Spleen (tissue), 11 donors: ENCODE measurements around the gene OR2K2. TPM values are rescaled to one million over a fixed set of nuclear protein-coding genes. Genes with fewer than 3 reads are reported as not detected.

Experiments
- DNase-seq: peaks from one replicate; pipeline ENCODE4 v3.0.0-alpha.2; 2020
- H3K27ac ChIP-seq, 8 donors: fragments of 200-600 bp; sonication (generic) in 7 of 8; 1 replicate in 4 of 8; 2 replicates in 4 of 8; pipeline versions ENCODE4 v1.5.0 to v1.8.0; 2016 to 2021; ENCODE audit warnings: inconsistent platforms in 4 of 8, mild to moderate bottlenecking in 4 of 8, moderate library complexity in 1 of 8
- H3K27me3 ChIP-seq, 7 donors: fragments of 200-600 bp; sonication (generic) in 6 of 7; replicated peaks in 1 of 7; 1 replicate in 4 of 7; 2 replicates in 3 of 7; pipeline versions ENCODE4 v1.5.0 to v1.8.0; 2016 to 2021; ENCODE audit warnings: inconsistent platforms in 3 of 7, mild to moderate bottlenecking in 1 of 7
- H3K36me3 ChIP-seq, 6 donors: fragments of 200-600 bp; sonication (generic) in 5 of 6; 1 replicate in 4 of 6; 2 replicates in 2 of 6; pipeline versions ENCODE4 v1.5.0 to v1.8.0; 2016 to 2021; ENCODE audit warnings: inconsistent platforms in 2 of 6
- H3K4me1 ChIP-seq, 6 donors: fragments of 200-600 bp; sonication (generic) in 5 of 6; 1 replicate in 3 of 6; 2 replicates in 3 of 6; pipeline versions ENCODE4 v1.5.0 to v1.8.0; 2016 to 2021; ENCODE audit warnings: inconsistent platforms in 3 of 6
- H3K4me3 ChIP-seq, 8 donors: fragments of 200-600 bp; sonication (generic) in 7 of 8; 1 replicate in 4 of 8; 2 replicates in 4 of 8; pipeline versions ENCODE4 v1.5.0 to v1.8.0; 2016 to 2021; ENCODE audit warnings: inconsistent platforms in 4 of 8, mild to moderate bottlenecking in 4 of 8, moderate library complexity in 2 of 8
- H3K9me3 ChIP-seq, 8 donors: fragments of 200-600 bp; sonication (generic) in 7 of 8; 1 replicate in 4 of 8; 2 replicates in 4 of 8; pipeline versions ENCODE4 v1.5.0 to v1.8.0; 2016 to 2021; ENCODE audit warnings: inconsistent platforms in 4 of 8
- POLR2A ChIP-seq, 3 donors: fragments of 450-650 bp; IDR thresholded peaks; one replicate each; pipeline ENCODE4 v1.5.1; 2017; ENCODE audit warnings: antibody characterized with exemption in 3 of 3, mild to moderate bottlenecking in 1 of 3
- POLR2AphosphoS5 ChIP-seq, 3 donors: sonication (generic); formaldehyde crosslinking; IDR thresholded peaks; one replicate each; pipeline ENCODE4 v1.5.1; 2017; ENCODE audit warnings: antibody characterized with exemption in 3 of 3
- WGBS, 5 donors: extraction: QIAGEN DNeasy Blood & Tissue Kit in 3 of 5; methylation state at CpG; one replicate each; pipeline versions ENCODE4 v1.1.5 to v1.1.7; 2013 to 2018; 5-methylcytosine and 5-hydroxymethylcytosine counted together
- intact Hi-C: fragments of 100-400 bp; cut with DNase I; formaldehyde crosslinking; loops from one replicate; pipeline ENCODE4 v1.15.0; 2023; ENCODE audit warnings: low total_unique reads
- polyA plus RNA-seq, 3 donors: library from polyadenylated mRNA; stranded (reverse); fragments of 200-250 nt; gene quantifications; one replicate each; pipeline ENCODE4 v1.2.1, GENCODE V29; 2013
- total RNA-seq, 7 donors: library from RNA; depleted of rRNA in 3 of 7; stranded (reverse); fragments of >200 nt in 3 of 7; fragmentation: NEBNext Ultra II Directional in 4 of 7; extraction: Animal tissue kit (Norgen Biotek cat#: 25700) in 4 of 7; gene quantifications; one replicate each; pipeline versions ENCODE4 v1.1.0 to v1.2.1, GENCODE V29; 2016 to 2021
- TF ChIP-seq, protein P1 (sequence below), 11 experiments: fragments of 200-600 bp in 7 of 11; fragments of 450-650 bp in 4 of 11; sonication (generic) in 4 of 11; IDR thresholded peaks in 8 of 11; conservative IDR thresholded peaks in 3 of 11; 1 replicate in 7 of 11; 2 replicates in 4 of 11; pipeline versions ENCODE4 v1.4.0 to v1.8.0; 2016 to 2021; ENCODE audit warnings: antibody characterized with exemption in 11 of 11, inconsistent platforms in 4 of 11, mild to moderate bottlenecking in 1 of 11
- donor health status: healthy with polysubstance abuse.
- donor health status: DM: no; HTN: no; CAD: no; lungs with moderate emphysema.
- donor health status: DM: no; HTN: no; CAD: no.
- donor health status: Bipolar disorder and iron deficiency.
- donor health status: healthy.
- donor health status: DM: no; HTN: no; CAD: no.
- donor health status: DM: yes; HTN: yes; CAD: no.

Gene OR2K2
- total and polyA plus RNA-seq, 10 donors, result not detected

DNA sequence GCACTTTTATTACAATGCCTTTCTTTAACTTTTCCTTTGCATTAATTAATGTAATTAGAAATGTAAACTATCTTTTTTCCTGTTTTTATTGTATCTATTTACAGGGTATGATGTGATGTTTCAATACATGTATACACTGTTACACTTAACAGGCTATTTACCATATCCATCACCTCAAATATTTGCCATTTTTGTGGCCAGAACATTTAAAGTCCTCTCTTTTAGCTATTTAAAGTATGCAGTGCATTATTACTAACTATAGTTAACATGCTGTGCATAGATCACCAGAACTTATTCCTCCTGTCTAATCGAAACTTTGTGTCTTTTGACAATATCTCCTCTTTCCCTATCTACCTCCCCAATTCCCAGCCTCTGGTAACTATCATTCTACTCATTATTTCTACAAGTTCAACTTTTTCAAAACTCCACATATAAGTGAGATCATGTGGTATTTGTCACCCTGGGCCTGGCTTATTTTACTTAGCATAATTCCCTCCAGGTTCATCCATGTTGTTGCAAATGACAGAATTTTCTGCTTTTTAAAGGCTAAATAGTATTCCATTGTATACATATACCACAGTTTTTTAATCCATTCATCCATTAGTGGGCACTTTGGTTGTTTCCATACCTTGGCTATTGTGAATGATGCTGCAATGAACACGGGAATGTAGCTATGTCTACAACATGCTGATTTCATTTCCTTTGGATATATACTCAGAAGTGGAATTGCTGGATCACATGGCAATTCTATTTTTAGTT lies 32.8 kb downstream of the OR2K2 start:
- peaks cover 0 to 7% (median 0%) of the 10 kb centered on the region in 7 donors for H3K27me3 ChIP-seq
- peaks cover 0 to 7% (median 0%) of the 10 kb centered on the region in 8 donors for H3K9me3 ChIP-seq
- no peak overlapping the region for H3K4me3 ChIP-seq
- DNase-seq, result no peak
- TF ChIP-seq, protein P1, sequence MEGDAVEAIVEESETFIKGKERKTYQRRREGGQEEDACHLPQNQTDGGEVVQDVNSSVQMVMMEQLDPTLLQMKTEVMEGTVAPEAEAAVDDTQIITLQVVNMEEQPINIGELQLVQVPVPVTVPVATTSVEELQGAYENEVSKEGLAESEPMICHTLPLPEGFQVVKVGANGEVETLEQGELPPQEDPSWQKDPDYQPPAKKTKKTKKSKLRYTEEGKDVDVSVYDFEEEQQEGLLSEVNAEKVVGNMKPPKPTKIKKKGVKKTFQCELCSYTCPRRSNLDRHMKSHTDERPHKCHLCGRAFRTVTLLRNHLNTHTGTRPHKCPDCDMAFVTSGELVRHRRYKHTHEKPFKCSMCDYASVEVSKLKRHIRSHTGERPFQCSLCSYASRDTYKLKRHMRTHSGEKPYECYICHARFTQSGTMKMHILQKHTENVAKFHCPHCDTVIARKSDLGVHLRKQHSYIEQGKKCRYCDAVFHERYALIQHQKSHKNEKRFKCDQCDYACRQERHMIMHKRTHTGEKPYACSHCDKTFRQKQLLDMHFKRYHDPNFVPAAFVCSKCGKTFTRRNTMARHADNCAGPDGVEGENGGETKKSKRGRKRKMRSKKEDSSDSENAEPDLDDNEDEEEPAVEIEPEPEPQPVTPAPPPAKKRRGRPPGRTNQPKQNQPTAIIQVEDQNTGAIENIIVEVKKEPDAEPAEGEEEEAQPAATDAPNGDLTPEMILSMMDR (IDR thresholded peaks at IDR 0.05 in 8 of 11, conservative IDR thresholded peaks at IDR 0.05 in 3 of 11), result no peak
- no peak for TF ChIP-seq POLR2A (IDR thresholded peaks at IDR 0.05)
- no peak for TF ChIP-seq POLR2AphosphoS5 (IDR thresholded peaks at IDR 0.05)
- H3K4me1 ChIP-seq, result peaks cover 0 to 4% (median 0%) of the 10 kb centered on the region in 6 donors
- intact Hi-C loops, result no loop called here
- 69 to 88% (median 78%) methylated on average over 2 of the region's 2 CpGs for WGBS, 5 donors
- no peak overlapping the region for H3K27ac ChIP-seq
- H3K36me3 ChIP-seq, result no peaks in the 10 kb centered on the region

DNA sequence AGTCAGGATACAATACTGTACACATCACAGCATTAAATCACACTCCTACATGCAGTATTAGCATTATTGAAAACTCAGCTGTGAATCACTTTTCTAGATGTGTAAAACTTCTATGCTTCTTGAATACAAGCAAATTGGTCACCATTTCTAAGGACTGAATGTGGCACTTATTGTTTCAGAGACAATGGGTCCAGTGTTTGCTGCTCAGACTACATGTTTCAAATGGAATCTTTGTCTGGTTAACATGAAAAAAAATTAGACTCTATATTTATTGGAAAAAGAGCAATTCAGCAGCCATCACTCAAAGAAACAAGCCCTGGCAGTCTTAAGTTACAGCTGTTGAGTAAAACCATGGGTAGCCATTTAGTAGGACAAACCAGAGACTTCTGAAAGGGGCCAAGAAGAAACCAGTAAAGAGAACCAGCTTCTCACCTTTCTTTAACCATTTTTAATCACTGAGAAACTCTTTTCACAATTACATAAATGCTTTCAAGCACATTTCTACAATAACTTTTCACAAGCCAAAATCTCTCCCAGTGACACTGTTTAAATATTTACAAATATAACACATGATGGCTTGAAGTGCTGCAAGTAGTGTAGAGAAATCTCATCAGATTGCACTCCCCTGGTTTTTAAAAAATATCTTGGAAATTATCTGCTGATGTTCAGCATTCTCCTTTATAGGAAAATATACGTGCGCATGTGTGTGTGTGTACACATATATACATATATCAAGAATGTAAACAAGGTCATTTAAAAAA lies 35.2 kb downstream of the OR2K2 start:
- peaks cover 0 to 7% (median 0%) of the 10 kb centered on the region in 8 donors for H3K9me3 ChIP-seq
- peaks cover 0 to 4% (median 0%) of the 10 kb centered on the region in 7 donors for H3K27me3 ChIP-seq
- no peak overlapping the region for H3K27ac ChIP-seq
- H3K4me1 ChIP-seq, result peaks cover 0 to 4% (median 0%) of the 10 kb centered on the region in 6 donors
- H3K36me3 ChIP-seq, result no peaks in the 10 kb centered on the region
- DNase-seq, result no peak
- WGBS, 5 donors, result 92 to 99% (median 94%) methylated on average over 2 of the region's 2 CpGs
- TF ChIP-seq POLR2A (IDR thresholded peaks at IDR 0.05), result no peak
- TF ChIP-seq, protein P1 (IDR thresholded peaks at IDR 0.05 in 8 of 11, conservative IDR thresholded peaks at IDR 0.05 in 3 of 11), result no peak
- TF ChIP-seq POLR2AphosphoS5 (IDR thresholded peaks at IDR 0.05), result no peak
- no peak overlapping the region for H3K4me3 ChIP-seq
- intact Hi-C loops, result no loop called here

DNA sequence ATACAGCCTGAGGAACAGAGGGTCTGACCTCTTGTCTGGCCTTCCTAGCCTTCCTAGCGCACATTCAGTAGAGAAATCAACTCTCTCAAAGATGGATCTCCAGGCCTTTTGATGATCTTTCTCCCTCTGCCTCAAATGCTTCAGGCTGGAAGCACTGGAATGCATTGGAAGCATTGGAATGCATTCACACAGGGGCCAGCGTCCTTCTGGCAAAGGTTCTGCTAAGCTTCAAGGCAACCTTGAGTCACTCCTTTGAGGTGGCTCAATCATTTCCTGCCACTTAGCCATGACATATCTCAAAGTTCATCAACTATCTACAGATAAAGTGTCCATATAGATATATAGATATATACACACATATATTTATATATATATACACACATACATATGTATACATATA lies 42.9 kb downstream of the OR2K2 start:
- no peaks in the 10 kb centered on the region for H3K27me3 ChIP-seq
- H3K27ac ChIP-seq, result no peak overlapping the region
- H3K4me3 ChIP-seq, result no peak overlapping the region
- no peaks in the 10 kb centered on the region for H3K36me3 ChIP-seq
- intact Hi-C loops, result no loop called here
- H3K4me1 ChIP-seq, result peaks cover 0 to 6% (median 0%) of the 10 kb centered on the region in 6 donors
- TF ChIP-seq POLR2AphosphoS5 (IDR thresholded peaks at IDR 0.05), result no peak
- TF ChIP-seq, protein P1 (IDR thresholded peaks at IDR 0.05 in 8 of 11, conservative IDR thresholded peaks at IDR 0.05 in 3 of 11), result no peak
- TF ChIP-seq POLR2A (IDR thresholded peaks at IDR 0.05), result no peak
- WGBS, 5 donors, result 60 to 92% (median 68%) methylated on average over 2 of the region's 2 CpGs
- H3K9me3 ChIP-seq, result no peaks in the 10 kb centered on the region
- no peak for DNase-seq

DNA sequence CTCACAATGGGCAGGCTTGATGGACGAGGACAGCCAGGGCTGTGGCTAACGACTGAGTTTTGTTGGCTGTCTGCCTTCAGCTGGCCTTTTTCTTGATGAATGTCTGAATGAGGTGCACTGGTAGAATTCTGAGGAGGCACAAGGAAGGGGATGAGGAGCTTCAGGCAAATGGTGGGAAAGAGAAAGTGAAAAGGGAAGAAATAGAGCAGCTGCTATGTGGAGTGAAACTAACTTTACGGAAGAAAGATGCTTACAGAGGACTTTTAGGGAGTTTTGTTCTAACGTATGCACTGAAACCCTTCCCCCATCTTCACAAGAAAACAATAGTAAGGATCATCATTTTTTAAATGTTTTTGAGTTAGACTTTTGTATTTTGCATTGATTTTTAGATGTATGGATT lies 45.3 kb downstream of the OR2K2 start:
- H3K9me3 ChIP-seq, result no peaks in the 10 kb centered on the region
- TF ChIP-seq, protein P1 (IDR thresholded peaks at IDR 0.05 in 8 of 11, conservative IDR thresholded peaks at IDR 0.05 in 3 of 11), result no peak
- TF ChIP-seq POLR2A (IDR thresholded peaks at IDR 0.05) (no peak), POLR2AphosphoS5 (IDR thresholded peaks at IDR 0.05) (no peak)
- intact Hi-C loops, result no loop called here

More for the DNA sequence above, 45.3 kb downstream of the OR2K2 start:
- Histone ChIP-seq H3K27me3 (peaks cover 0 to under 1% (median 0%) of the 10 kb centered on the region in 7 donors), H3K4me1 (peaks cover 0 to 6% (median 0%) of the 10 kb centered on the region in 6 donors), H3K4me3 (no peak overlapping the region), H3K27ac (peak overlapping the region in 6 of 8 donors; percentile 22 to 69 (median 54)), H3K36me3 (no peaks in the 10 kb centered on the region)
- 51 to 82% (median 68%) methylated on average over 4 of the region's 4 CpGs for WGBS, 5 donors
- no peak for DNase-seq
